Activated naive CD8-positive, alpha-beta T cell treated with anti-CD3 and anti-CD28 coated beads, Interleukin-2, amount 50 U/mL, for 24 hours (primary cell): Measurements from ENCODE around the gene PEDS1.
A peak's percentile ranks its signal among the peaks of the same experiment; 100 is the strongest.

Source experiments
- ATAC-seq: fragments of 150-1000 bp; cut with Tn5 transposase; one replicate; pipeline ENCODE4 v1.10.0; 2021
- DNase-seq: peaks from one replicate; pipeline ENCODE4 v3.0.0; 2021
- H3K27ac Mint-ChIP-seq: one replicate; pipeline ENCODE4 v1.8.0; 2021; ENCODE audit warnings: mild to moderate bottlenecking, mixed read lengths
- H3K27me3 Mint-ChIP-seq: one replicate; pipeline ENCODE4 v1.8.0; 2021; ENCODE audit warnings: mixed read lengths
- H3K36me3 Mint-ChIP-seq: one replicate; pipeline ENCODE4 v1.8.0; 2021; ENCODE audit warnings: low read depth, mixed read lengths
- H3K4me1 Mint-ChIP-seq: one replicate; pipeline ENCODE4 v1.8.0; 2021; ENCODE audit warnings: mixed read lengths
- H3K4me3 Mint-ChIP-seq: one replicate; pipeline ENCODE4 v1.8.0; 2021; ENCODE audit warnings: mild to moderate bottlenecking, moderate library complexity, mixed read lengths
- H3K9me3 Mint-ChIP-seq: one replicate; pipeline ENCODE4 v1.8.0; 2021; ENCODE audit warnings: mixed read lengths

The PEDS1 gene

GRCh38 chr20:50152394-50153152 lies 950 bp downstream of the PEDS1 start:
- Mint-ChIP-seq H3K4me1 (peaks cover 50% of the 10 kb centered on the region), H3K4me3 (peak overlapping the region; percentile 88), H3K9me3 (no peaks in the 10 kb centered on the region), H3K27me3 (no peaks in the 10 kb centered on the region), H3K36me3 (peaks cover 6% of the 10 kb centered on the region), H3K27ac (peak overlapping the region; percentile 76)
- ATAC-seq (no peak), DNase-seq (no peak)

GRCh38 chr20:50151034-50151743 lies 2.3 kb downstream of the PEDS1 start:
- no peaks in the 10 kb centered on the region for H3K27me3 Mint-ChIP-seq
- peaks cover 6% of the 10 kb centered on the region for H3K36me3 Mint-ChIP-seq
- H3K4me1 Mint-ChIP-seq, result peaks cover 64% of the 10 kb centered on the region
- DNase-seq (no peak), ATAC-seq (no peak)
- H3K4me3 Mint-ChIP-seq, result peak overlapping the region; percentile 53
- H3K27ac Mint-ChIP-seq, result peak overlapping the region; percentile 31
- H3K9me3 Mint-ChIP-seq, result no peaks in the 10 kb centered on the region

GRCh38 chr20:50149481-50150254 lies 3.9 kb downstream of the PEDS1 start:
- Mint-ChIP-seq H3K36me3 (peaks cover 6% of the 10 kb centered on the region), H3K4me3 (no peak overlapping the region), H3K27ac (peak overlapping the region; percentile 37), H3K27me3 (no peaks in the 10 kb centered on the region), H3K9me3 (no peaks in the 10 kb centered on the region), H3K4me1 (peaks cover 69% of the 10 kb centered on the region)
- ATAC-seq (no peak), DNase-seq (no peak)

GRCh38 chr20:50146732-50147662 lies 6.5 kb downstream of the PEDS1 start:
- Mint-ChIP-seq H3K27ac (peak overlapping the region; percentile 92), H3K27me3 (no peaks in the 10 kb centered on the region), H3K4me3 (peak overlapping the region; percentile 72), H3K36me3 (peaks cover 14% of the 10 kb centered on the region), H3K9me3 (no peaks in the 10 kb centered on the region), H3K4me1 (peaks cover 55% of the 10 kb centered on the region)
- peak; percentile 70 for DNase-seq
- ATAC-seq, result peak; percentile 94

GRCh38 chr20:50146214-50146613 lies 7.3 kb downstream of the PEDS1 start:
- Mint-ChIP-seq H3K27ac (peak overlapping the region; percentile 92), H3K9me3 (no peaks in the 10 kb centered on the region), H3K27me3 (no peaks in the 10 kb centered on the region), H3K4me3 (peak overlapping the region; percentile 72), H3K36me3 (peaks cover 14% of the 10 kb centered on the region), H3K4me1 (peaks cover 47% of the 10 kb centered on the region)
- no peak for DNase-seq
- no peak for ATAC-seq

GRCh38 chr20:50145566-50145965 lies 8.0 kb downstream of the PEDS1 start:
- Mint-ChIP-seq H3K27ac (peak overlapping the region; percentile 92), H3K36me3 (peaks cover 12% of the 10 kb centered on the region), H3K27me3 (no peaks in the 10 kb centered on the region), H3K4me1 (peaks cover 43% of the 10 kb centered on the region), H3K4me3 (no peak overlapping the region), H3K9me3 (no peaks in the 10 kb centered on the region)
- DNase-seq, result no peak
- ATAC-seq, result no peak

- Mint-ChIP-seq H3K9me3 (no peaks in the 10 kb centered on the region), H3K27me3 (no peaks in the 10 kb centered on the region), H3K36me3 (peaks cover 13% of the 10 kb centered on the region), H3K4me3 (no peak overlapping the region), H3K27ac (no peak overlapping the region), H3K4me1 (peaks cover 38% of the 10 kb centered on the region)
- ATAC-seq (no peak), DNase-seq (no peak)
These were observed 9.2 kb downstream of the PEDS1 start for GRCh38 chr20:50144362-50144761.

- Mint-ChIP-seq H3K4me1 (peaks cover 32% of the 10 kb centered on the region), H3K4me3 (no peak overlapping the region), H3K36me3 (peaks cover 15% of the 10 kb centered on the region), H3K27ac (no peak overlapping the region), H3K9me3 (no peaks in the 10 kb centered on the region), H3K27me3 (no peaks in the 10 kb centered on the region)
- no peak for DNase-seq
- no peak for ATAC-seq
These were observed 10.7 kb downstream of the PEDS1 start for GRCh38 chr20:50142812-50143211.

GRCh38 chr20:50141811-50142561 lies 11.5 kb downstream of the PEDS1 start:
- H3K27me3 Mint-ChIP-seq, result no peaks in the 10 kb centered on the region
- H3K36me3 Mint-ChIP-seq, result peaks cover 18% of the 10 kb centered on the region
- H3K4me1 Mint-ChIP-seq, result peaks cover 31% of the 10 kb centered on the region
- no peaks in the 10 kb centered on the region for H3K9me3 Mint-ChIP-seq
- ATAC-seq (no peak), DNase-seq (no peak)
- H3K4me3 Mint-ChIP-seq, result no peak overlapping the region
- H3K27ac Mint-ChIP-seq, result no peak overlapping the region

GRCh38 chr20:50141018-50141675 lies 12.4 kb downstream of the PEDS1 start:
- Mint-ChIP-seq H3K9me3 (no peaks in the 10 kb centered on the region), H3K36me3 (peaks cover 18% of the 10 kb centered on the region), H3K4me1 (peaks cover 26% of the 10 kb centered on the region), H3K27me3 (no peaks in the 10 kb centered on the region), H3K4me3 (no peak overlapping the region), H3K27ac (no peak overlapping the region)
- ATAC-seq, result no peak
- DNase-seq, result no peak

- DNase-seq (no peak), ATAC-seq (no peak)
- H3K9me3 Mint-ChIP-seq, result no peaks in the 10 kb centered on the region
- H3K4me1 Mint-ChIP-seq, result peaks cover 21% of the 10 kb centered on the region
- no peak overlapping the region for H3K27ac Mint-ChIP-seq
- no peak overlapping the region for H3K4me3 Mint-ChIP-seq
- no peaks in the 10 kb centered on the region for H3K27me3 Mint-ChIP-seq
- peaks cover 23% of the 10 kb centered on the region for H3K36me3 Mint-ChIP-seq
These were observed 13.1 kb downstream of the PEDS1 start for GRCh38 chr20:50140339-50140859.

GRCh38 chr20:50138479-50139393 lies 14.8 kb downstream of the PEDS1 start:
- Mint-ChIP-seq H3K27ac (no peak overlapping the region), H3K36me3 (peaks cover 24% of the 10 kb centered on the region)

More at GRCh38 chr20:50138479-50139393, 14.8 kb downstream of the PEDS1 start:
- H3K4me1 Mint-ChIP-seq, result peaks cover 21% of the 10 kb centered on the region
- DNase-seq (no peak), ATAC-seq (no peak)
- no peaks in the 10 kb centered on the region for H3K27me3 Mint-ChIP-seq
- no peaks in the 10 kb centered on the region for H3K9me3 Mint-ChIP-seq
- H3K4me3 Mint-ChIP-seq, result no peak overlapping the region
